NCI-H1694 (cell line): ENCODE data around the gene TGFBI.

Source experiments
- DNase-seq: peaks from one replicate; lab custom pipeline; 2025; lab: John Stamatoyannopoulos, UW

TGFBI gene

DNA sequence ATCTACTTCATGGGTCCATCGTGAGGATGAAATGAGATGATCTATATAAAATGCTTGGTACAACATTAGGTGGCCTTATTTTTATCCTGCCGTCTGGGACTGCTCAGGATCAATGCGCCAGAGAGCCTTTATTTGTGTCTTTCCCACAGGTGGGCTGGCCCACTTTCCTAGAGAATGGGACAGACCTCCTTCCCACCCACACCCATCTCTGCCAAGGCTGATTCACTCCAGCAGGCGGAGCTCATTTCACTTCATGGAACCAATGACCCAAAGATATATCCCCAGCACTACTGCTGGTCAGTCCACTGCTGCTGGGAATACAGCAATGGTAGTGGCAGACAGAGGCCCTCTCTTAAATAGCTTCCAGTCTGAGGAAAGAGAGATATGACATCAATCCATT, 35.7 kb downstream of the TGFBI start:
- no peak for DNase-seq

DNA sequence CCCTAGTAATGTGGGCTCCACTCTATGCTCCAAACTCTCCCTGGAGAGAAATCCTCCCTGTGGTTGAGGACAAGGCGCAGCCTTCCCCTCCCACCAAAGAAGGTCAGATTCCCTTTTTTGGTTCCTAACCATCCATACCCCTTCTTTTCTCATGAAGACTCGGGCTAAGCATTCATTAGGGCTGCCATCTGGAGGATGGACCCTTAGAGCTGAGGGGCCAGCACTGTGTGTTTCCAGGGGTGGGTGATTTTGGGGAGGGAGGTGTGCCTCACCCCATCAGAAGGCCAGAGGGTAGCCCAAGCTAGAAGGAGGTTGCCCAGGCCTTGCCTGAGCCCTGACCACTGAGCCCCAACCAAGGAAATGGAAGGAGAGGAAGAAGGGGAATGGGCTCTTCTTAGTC, 36.8 kb downstream of the TGFBI start:
- DNase-seq = no peak

- DNase-seq = no peak
These were observed 38.0 kb downstream of the TGFBI start for GRCh38 chr5:136066661-136067271.

GRCh38 chr5:136067422-136067821, 38.6 kb downstream of the TGFBI start:
- DNase-seq = no peak

DNA sequence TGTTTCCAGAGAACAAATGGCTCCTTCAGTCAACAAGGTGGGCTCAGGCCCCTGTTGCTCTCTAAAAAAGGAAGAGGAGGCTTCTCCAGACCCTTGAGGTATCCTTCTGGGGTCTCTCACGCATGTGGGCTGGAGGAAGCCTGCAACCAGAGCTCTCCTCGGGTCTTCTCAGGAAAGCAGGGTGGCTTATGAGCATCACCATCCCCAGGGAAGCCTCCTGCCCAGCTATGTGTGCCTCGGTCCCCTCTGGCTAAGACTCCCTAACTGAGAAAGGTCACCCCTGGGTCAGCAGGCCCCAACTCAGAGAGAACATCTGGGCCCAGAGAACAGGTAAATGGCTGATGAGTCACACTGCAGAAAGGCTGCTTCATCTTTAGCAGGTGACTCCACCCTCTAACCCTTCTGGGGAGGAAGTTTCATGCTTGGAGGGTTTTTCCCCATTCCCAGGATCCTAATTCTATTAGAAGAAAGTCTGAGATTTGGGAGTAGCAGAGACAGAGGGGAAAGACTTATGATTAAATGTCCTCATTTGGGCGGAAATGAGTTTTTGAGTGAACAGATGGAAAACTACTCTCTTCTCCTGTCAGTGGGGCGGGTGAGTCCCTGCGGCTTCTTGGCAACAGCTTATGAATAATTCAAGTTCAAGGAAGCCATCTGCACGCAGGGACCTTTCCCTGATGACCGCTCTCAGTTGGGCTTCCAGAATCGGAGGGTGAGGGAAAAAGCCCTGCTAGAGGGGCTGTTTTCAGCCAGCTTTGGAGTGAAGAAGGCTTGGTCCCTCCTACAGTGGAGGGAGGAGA, 41.9 kb downstream of the TGFBI start:
- DNase-seq = no peak

- no peak for DNase-seq
These were observed 45.1 kb downstream of the TGFBI start for GRCh38 chr5:136073714-136074529.

- DNase-seq = no peak
These were observed 46.7 kb downstream of the TGFBI start for GRCh38 chr5:136075466-136075891.

DNA sequence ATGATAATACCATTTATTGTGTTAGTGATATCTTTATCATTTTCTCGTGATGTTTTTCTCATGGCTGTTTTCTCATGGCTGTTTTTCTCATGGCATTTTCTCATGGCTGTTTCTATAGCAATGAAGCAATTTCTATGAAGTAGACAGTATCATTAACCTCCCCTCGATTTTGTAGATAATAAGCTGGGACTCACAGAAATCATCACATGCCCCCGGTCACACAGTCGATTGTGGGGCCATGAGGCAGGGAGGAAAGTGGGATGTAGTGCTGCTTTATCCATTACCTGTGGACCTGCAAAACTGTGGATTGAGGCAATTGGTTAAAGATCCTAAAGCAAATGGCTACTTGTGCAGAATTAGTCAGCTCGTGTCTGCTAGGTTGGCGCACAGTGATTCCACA, 47.3 kb downstream of the TGFBI start:
- DNase-seq = no peak

- DNase-seq = no peak
These were observed 48.2 kb downstream of the TGFBI start for GRCh38 chr5:136076881-136077445.

- DNase-seq = no peak
These were observed 50.6 kb downstream of the TGFBI start for GRCh38 chr5:136079195-136079985.

GRCh38 chr5:136080113-136080482, 51.3 kb downstream of the TGFBI start:
- no peak for DNase-seq

- DNase-seq = no peak
These were observed 51.9 kb downstream of the TGFBI start for GRCh38 chr5:136080483-136081216.

DNA sequence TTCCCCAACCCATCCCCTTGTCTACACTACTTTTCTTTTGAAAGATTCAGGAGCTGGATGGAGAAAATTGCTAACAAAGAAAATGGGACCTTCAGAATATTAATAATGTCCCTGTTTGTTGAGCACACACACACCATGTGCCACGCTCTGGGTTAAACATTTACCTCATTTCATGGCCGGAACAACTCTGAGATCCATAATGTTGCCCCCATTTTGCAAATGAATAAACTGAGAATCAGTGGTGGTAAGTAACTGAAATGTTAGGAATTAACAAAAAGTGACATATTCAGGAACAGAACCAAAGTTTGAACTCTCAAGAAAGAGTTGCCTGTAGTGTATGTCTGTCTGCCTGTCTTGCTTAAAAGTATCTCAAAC, 52.4 kb downstream of the TGFBI start:
- DNase-seq = no peak

DNA sequence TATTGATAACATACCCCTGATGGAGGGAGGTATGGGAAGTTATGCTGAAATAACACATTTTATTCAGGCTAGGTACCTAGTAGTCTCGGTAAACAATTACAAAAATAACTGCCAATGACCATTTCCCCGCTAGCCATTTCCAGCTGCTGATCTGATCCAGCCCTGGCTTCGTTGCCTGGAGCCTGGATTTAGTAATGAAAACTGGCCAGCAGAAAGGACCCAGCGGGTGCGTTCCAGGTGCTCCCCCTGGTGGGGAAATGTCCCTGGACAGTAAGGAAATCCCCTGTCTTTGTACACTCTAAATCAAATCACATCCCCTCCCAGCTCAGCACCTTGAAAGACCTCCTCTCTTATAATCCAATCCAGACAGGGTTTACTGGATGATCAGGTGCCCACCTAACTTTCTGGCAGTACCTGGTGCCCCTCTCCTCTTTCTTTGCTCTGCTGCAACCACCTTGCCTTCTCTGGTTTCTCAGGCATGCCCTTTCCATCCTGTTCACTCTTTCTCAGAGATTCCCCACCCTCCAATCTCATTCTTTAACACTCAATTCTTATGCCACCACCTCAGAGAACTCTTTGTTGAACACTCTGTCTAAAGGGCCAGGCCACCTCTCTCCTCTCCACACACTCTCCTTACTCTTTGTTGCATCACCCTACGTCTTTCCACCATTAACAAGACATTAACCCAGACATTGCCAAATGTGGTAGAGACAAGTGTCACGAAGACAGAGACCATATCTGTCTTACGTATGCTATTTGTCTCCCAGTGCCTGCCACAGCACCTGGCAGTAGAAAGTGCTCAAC, 53.8 kb downstream of the TGFBI start:
- peak; percentile 8 for DNase-seq

- no peak for DNase-seq
These were observed 55.9 kb downstream of the TGFBI start for GRCh38 chr5:136084698-136085097.

GRCh38 chr5:136086783-136087566, 58.2 kb downstream of the TGFBI start:
- no peak for DNase-seq

DNA sequence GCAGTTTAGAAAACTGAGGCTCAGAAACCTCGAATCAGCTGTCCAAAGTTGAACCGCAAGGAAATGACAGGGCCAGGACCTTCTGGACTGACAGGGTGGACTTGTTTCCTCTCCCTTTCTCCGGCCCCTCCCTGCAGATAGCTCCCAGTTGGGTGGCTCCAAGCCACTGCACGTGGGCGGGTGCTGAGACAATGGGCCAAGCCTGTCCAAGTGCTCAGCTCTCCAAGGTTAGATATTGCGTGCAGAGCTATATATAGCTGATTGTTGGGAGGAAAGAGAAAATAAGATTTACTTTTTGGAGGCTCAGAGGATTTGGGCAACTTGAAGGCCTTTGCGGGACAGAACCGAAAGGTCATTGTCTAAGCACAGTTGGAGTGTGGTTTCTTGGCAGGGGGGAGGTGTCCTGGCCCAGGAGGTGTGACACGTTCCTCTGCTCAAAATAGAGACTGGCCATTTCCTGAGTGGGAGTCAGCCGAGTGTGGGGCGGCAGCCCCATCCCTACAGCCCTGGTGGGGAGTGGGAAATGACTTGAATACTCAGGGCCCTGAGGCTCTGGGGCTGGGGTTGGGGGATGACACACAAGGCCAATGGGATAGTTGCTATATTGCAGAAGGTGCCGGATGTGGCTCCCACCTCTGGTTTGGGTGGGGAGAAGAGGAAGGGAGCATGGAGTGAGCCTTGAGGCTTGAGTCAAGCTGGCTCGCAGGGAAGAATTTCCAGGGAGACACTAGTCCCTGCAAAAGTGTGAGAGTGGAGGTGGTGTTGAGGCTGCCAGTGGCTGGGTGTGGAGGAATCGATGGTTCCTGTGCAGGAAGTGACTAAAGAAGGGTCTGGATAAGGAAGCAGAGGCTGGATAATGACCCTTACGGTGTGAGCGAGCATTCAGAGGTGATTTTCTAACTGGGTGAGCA, 59.4 kb downstream of the TGFBI start:
- DNase-seq = no peak

GRCh38 chr5:136089791-136090190, 61.0 kb downstream of the TGFBI start:
- no peak for DNase-seq
